Measurements from ENCODE around the gene EXD3.
A peak's percentile ranks its signal among the peaks of the same experiment; 100 is the strongest.

DNA sequence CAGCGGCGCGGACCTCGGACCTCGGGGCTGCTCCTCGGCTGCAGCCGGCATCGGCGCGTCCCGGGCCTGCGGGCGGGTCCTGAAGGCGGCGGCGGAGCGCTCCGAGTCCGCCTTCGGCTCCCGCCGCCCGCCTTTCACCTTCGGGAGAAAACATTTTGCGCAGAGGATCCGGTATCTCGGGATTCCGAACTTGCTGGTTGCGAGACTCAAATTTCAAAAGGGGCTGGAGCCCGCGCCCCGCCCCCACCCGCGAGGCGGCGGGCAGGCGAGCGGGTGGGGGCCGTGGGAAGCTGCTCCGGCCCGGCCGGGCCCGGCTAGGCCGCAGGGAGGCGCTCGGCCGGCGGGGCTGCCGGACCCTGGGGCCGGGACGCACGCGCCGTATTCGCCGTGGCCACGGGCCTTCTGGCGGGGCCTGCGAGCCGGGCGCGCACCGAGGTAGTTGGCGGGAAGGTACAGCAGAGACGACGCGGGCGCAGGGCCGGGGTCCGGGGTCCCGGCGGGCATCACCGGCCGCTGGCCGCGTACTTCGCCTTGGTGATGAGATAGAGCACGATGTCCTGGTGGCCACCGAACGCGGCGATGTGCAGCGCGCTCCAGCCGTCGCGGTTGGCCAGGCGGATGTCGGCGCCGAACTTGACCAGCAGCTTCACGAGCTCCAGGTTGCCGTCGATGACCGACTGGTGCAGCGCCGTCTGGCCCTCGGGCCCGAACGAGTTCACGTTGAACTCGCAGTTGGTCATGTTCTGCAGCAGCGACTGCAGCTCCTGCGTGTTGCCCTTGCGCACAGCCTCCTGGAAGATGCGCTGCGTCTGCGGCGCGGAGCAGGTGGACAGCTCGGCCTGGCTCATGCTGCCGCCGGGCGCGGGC lies 121.6 kb downstream of the EXD3 start:
- TF ChIP-seq, protein P1, sequence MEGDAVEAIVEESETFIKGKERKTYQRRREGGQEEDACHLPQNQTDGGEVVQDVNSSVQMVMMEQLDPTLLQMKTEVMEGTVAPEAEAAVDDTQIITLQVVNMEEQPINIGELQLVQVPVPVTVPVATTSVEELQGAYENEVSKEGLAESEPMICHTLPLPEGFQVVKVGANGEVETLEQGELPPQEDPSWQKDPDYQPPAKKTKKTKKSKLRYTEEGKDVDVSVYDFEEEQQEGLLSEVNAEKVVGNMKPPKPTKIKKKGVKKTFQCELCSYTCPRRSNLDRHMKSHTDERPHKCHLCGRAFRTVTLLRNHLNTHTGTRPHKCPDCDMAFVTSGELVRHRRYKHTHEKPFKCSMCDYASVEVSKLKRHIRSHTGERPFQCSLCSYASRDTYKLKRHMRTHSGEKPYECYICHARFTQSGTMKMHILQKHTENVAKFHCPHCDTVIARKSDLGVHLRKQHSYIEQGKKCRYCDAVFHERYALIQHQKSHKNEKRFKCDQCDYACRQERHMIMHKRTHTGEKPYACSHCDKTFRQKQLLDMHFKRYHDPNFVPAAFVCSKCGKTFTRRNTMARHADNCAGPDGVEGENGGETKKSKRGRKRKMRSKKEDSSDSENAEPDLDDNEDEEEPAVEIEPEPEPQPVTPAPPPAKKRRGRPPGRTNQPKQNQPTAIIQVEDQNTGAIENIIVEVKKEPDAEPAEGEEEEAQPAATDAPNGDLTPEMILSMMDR (IDR thresholded peaks at IDR 0.05) = peak in 3 of 6 experiments; percentile 18 to 33 (median 25)
- no peak for TF ChIP-seq POLR2A (IDR thresholded peaks at IDR 0.05)
